Activated naive CD4-positive, alpha-beta T cell treated with anti-CD3 and anti-CD28 coated beads, Interleukin-2, amount 50 U/mL, for 24 hours (primary cell): ENCODE data around the gene ZNF862.

Experiments
- H3K27ac Mint-ChIP-seq: one replicate; pipeline ENCODE4 v1.8.0; 2021; ENCODE audit warnings: mild to moderate bottlenecking, mixed read lengths
- H3K27me3 Mint-ChIP-seq: one replicate; pipeline ENCODE4 v1.8.0; 2021; ENCODE audit warnings: mixed read lengths
- H3K36me3 Mint-ChIP-seq: one replicate; pipeline ENCODE4 v1.8.0; 2021; ENCODE audit warnings: mixed read lengths
- H3K4me1 Mint-ChIP-seq: one replicate; pipeline ENCODE4 v1.8.0; 2021; ENCODE audit warnings: mixed read lengths
- H3K4me3 Mint-ChIP-seq: one replicate; pipeline ENCODE4 v1.8.0; 2021; ENCODE audit warnings: mild to moderate bottlenecking, mixed read lengths
- H3K9me3 Mint-ChIP-seq: one replicate; pipeline ENCODE4 v1.8.0; 2021; ENCODE audit warnings: mixed read lengths

The ZNF862 gene

GRCh38 chr7:149861728-149862045 lies 23.5 kb downstream of the ZNF862 start:
- no peaks in the 10 kb centered on the region for H3K9me3 Mint-ChIP-seq
- no peak overlapping the region for H3K27ac Mint-ChIP-seq
- H3K4me1 Mint-ChIP-seq, result peaks cover 59% of the 10 kb centered on the region
- H3K4me3 Mint-ChIP-seq, result no peak overlapping the region
- peaks cover 10% of the 10 kb centered on the region for H3K36me3 Mint-ChIP-seq
- H3K27me3 Mint-ChIP-seq, result no peaks in the 10 kb centered on the region

DNA sequence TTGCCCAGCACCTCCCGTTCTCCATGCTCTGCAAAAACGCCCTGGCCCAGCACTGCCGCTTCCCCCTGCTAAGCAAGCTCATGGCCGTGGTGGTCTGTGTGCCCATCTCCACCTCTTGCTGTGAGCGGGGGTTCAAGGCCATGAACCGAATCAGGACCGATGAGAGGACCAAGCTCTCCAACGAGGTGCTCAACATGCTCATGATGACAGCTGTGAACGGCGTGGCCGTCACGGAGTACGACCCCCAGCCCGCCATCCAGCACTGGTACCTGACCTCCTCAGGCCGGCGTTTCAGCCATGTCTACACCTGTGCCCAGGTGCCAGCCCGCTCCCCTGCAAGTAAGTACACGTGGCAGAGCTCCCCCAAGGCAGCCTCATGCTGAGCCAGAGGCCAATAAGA lies 24.0 kb downstream of the ZNF862 start:
- Mint-ChIP-seq H3K27me3 (no peaks in the 10 kb centered on the region), H3K4me1 (peaks cover 59% of the 10 kb centered on the region), H3K27ac (no peak overlapping the region)

DNA sequence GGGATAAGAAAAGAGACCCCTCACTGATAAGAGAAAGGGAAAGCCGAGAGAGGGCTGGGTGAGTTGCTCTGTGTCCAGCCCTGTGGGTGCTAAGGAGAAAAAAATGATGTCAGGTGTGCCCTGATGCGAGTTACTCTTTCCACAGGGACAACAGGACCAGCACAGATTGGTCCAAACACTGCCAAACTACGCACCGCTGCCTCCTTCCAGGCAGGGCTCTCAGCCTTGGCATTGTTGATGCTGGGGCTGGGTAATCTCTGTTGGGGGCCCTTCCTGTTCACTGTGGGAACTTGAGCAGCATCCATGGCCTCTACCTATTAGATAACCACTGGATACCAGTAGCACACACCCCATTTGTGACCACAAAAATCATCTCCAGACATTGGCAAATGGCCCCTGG lies 25.3 kb downstream of the ZNF862 start:
- peak overlapping the region; percentile 30 for H3K27ac Mint-ChIP-seq

More for the DNA sequence above, 24.0 kb downstream of the ZNF862 start:
- Mint-ChIP-seq H3K4me3 (no peak overlapping the region), H3K36me3 (peaks cover 10% of the 10 kb centered on the region), H3K9me3 (no peaks in the 10 kb centered on the region)

GRCh38 chr7:149864023-149864422 lies 25.8 kb downstream of the ZNF862 start:
- no peaks in the 10 kb centered on the region for H3K27me3 Mint-ChIP-seq
- peaks cover 63% of the 10 kb centered on the region for H3K4me1 Mint-ChIP-seq
- no peaks in the 10 kb centered on the region for H3K9me3 Mint-ChIP-seq
- peak overlapping the region; percentile 30 for H3K27ac Mint-ChIP-seq
- H3K36me3 Mint-ChIP-seq, result peaks cover 9% of the 10 kb centered on the region
- H3K4me3 Mint-ChIP-seq, result peak overlapping the region; percentile 19

More for the DNA sequence above, 25.3 kb downstream of the ZNF862 start:
- Mint-ChIP-seq H3K27me3 (no peaks in the 10 kb centered on the region), H3K9me3 (no peaks in the 10 kb centered on the region), H3K4me1 (peaks cover 59% of the 10 kb centered on the region), H3K36me3 (peaks cover 10% of the 10 kb centered on the region), H3K4me3 (no peak overlapping the region)

- Mint-ChIP-seq H3K4me1 (peaks cover 70% of the 10 kb centered on the region), H3K36me3 (peaks cover 5% of the 10 kb centered on the region), H3K27me3 (no peaks in the 10 kb centered on the region), H3K9me3 (no peaks in the 10 kb centered on the region), H3K4me3 (no peak overlapping the region), H3K27ac (peak overlapping the region; percentile 94)
Observed at GRCh38 chr7:149864751-149865150, 26.6 kb downstream of the ZNF862 start.

DNA sequence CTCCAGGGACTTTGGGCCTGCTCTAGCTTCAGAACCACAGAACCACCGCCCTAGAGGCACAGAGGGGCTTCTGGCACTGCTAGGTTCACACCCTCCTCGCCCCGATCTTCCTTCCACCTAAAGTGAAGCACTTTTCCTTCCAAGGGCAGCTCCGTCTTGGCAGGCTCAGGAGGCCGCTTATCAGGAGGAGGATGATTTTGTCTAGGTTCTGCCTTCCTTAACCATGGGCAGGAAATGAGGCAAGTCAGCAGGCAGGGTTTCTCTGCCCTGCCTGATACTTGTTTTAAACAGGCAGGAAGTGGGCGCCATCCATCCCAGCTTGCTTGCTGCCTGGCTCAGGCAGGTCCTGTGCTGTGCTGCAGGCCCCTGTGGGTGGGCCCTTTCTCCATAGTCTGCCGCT lies 27.3 kb downstream of the ZNF862 start:
- peaks cover 3% of the 10 kb centered on the region for H3K36me3 Mint-ChIP-seq
- H3K27me3 Mint-ChIP-seq, result no peaks in the 10 kb centered on the region
- no peaks in the 10 kb centered on the region for H3K9me3 Mint-ChIP-seq
- peak overlapping the region; percentile 94 for H3K27ac Mint-ChIP-seq
- H3K4me1 Mint-ChIP-seq, result peaks cover 77% of the 10 kb centered on the region
- peak overlapping the region; percentile 15 for H3K4me3 Mint-ChIP-seq

DNA sequence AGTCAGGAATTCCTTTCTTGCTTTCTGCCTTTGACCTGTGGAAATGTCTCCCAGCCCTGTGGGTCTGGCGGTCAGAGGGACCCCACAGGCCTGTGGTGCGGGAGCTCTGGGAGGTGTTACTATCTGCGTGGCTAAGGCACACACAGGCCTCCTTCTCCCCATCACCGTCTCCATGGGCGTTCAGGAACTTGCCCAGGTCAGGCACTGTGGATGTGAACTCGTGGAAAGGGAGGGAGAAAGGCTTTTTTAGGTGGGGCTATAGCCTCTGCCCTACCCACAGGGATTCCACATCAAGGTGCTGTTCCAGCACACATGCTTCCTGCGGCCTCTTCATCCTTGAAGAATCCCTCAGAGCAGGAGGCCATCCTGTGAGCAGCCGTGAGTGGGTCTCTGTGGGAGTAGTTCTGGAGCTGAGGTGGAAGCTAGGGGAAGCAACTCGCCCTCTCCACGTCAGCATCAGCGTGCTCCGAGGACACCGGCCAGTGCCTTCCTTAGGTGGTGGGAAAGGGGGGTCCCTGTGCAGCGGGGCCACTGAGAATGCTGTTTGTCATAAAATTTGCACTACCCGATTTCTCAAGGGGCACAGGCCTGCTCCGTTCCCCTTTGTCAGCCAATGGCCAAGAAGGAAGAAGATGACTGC lies 28.1 kb downstream of the ZNF862 start:
- peaks cover 85% of the 10 kb centered on the region for H3K4me1 Mint-ChIP-seq

GRCh38 chr7:149866779-149867447 lies 28.7 kb downstream of the ZNF862 start:
- Mint-ChIP-seq H3K27ac (peak overlapping the region; percentile 94), H3K4me3 (peak overlapping the region; percentile 8)

More for the DNA sequence above, 28.1 kb downstream of the ZNF862 start:
- H3K27ac Mint-ChIP-seq, result peak overlapping the region; percentile 94
- H3K4me3 Mint-ChIP-seq, result peak overlapping the region; percentile 61
- H3K27me3 Mint-ChIP-seq, result no peaks in the 10 kb centered on the region
- no peaks in the 10 kb centered on the region for H3K9me3 Mint-ChIP-seq
- no peaks in the 10 kb centered on the region for H3K36me3 Mint-ChIP-seq

DNA sequence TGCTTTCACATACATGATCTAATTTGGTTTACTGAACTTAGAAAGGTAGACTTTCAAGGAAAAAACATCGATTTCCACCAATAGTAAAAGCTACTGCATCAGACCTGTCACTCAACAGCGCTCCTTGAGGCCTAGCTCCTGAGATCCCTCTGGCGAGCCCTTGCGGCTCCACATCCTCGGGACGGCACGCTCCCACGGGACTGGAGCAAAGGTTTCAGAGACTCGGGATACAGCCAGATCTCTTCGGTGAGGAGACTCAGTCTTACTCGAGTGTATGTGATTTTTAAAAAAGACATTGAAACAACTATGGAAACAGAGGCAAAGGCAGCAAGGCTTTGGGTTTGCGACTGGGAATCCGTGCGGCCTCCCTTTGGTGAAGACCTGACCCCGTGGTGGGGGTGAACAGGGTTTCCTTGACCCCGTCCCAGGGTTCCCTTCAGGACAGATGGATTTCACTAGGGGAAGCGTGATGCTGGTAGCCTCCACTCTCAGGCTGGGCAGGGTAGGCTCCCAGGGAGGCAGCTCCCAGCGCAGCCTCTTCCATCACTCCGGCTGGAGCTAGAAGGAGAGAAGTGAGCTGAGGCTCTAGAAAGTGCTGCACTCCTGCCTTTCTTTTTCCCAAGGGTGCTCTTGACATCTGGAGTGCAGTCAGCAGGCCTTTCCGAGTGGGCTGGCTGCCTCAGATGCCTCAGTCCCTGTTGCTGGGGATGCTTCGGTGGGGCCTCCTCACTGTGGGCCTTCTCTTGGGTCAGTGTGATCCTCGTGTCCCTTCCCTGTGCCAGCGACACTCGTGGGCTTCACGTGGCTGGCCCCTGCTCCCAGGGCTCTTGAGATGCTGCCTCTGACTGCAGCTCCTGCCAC lies 29.8 kb downstream of the ZNF862 start:
- Mint-ChIP-seq H3K36me3 (no peaks in the 10 kb centered on the region), H3K27me3 (no peaks in the 10 kb centered on the region), H3K9me3 (no peaks in the 10 kb centered on the region), H3K4me3 (peak overlapping the region; percentile 52), H3K4me1 (peaks cover 96% of the 10 kb centered on the region), H3K27ac (peak overlapping the region; percentile 94)

More at GRCh38 chr7:149866779-149867447, 28.7 kb downstream of the ZNF862 start:
- H3K9me3 Mint-ChIP-seq, result no peaks in the 10 kb centered on the region
- no peaks in the 10 kb centered on the region for H3K36me3 Mint-ChIP-seq
- no peaks in the 10 kb centered on the region for H3K27me3 Mint-ChIP-seq
- H3K4me1 Mint-ChIP-seq, result peaks cover 92% of the 10 kb centered on the region

DNA sequence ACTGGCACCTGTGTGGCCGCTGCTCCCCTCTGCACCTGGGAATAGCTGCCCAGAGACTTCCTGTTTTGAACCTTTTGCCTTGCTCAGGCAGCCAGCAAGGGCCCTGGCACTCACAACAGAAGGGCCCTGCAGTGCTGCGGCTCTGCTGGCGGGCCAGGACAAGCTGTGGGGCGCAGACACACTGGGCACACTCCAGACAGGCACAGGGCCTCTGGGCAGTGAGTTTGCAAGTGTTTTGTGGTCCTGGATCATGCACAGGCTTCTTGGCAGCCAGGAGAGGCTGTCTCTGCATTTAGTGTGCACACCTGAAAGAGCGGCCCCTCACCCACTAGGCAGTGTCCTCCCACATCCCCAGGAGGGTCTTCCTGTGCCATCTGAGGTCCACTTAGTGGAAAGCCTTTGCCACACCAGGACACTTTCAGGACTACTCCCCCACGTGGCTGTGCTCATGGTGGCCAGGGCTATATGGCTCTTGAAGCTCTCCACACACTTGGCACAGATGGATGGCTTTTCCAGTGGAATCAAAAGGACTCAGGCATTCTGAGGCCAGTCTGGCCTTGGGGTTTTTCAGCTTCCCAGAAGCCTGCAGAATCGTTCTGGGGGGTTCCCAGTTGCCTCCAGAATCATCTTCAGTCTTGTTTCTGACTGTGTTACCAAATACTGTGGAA lies 30.6 kb downstream of the ZNF862 start:
- peak overlapping the region; percentile 91 for H3K27ac Mint-ChIP-seq
- H3K4me1 Mint-ChIP-seq, result peaks cover 88% of the 10 kb centered on the region
- peak overlapping the region; percentile 52 for H3K4me3 Mint-ChIP-seq
- H3K9me3 Mint-ChIP-seq, result no peaks in the 10 kb centered on the region
- no peaks in the 10 kb centered on the region for H3K27me3 Mint-ChIP-seq
- no peaks in the 10 kb centered on the region for H3K36me3 Mint-ChIP-seq

GRCh38 chr7:149869291-149869650 lies 31.1 kb downstream of the ZNF862 start:
- H3K4me3 Mint-ChIP-seq, result peak overlapping the region; percentile 79

GRCh38 chr7:149869867-149870266 lies 31.7 kb downstream of the ZNF862 start:
- Mint-ChIP-seq H3K4me1 (peaks cover 86% of the 10 kb centered on the region), H3K27ac (peak overlapping the region; percentile 96), H3K4me3 (peak overlapping the region; percentile 79), H3K27me3 (no peaks in the 10 kb centered on the region), H3K36me3 (no peaks in the 10 kb centered on the region), H3K9me3 (no peaks in the 10 kb centered on the region)

More at GRCh38 chr7:149869291-149869650, 31.1 kb downstream of the ZNF862 start:
- Mint-ChIP-seq H3K27me3 (no peaks in the 10 kb centered on the region), H3K4me1 (peaks cover 85% of the 10 kb centered on the region), H3K27ac (peak overlapping the region; percentile 96), H3K36me3 (no peaks in the 10 kb centered on the region), H3K9me3 (no peaks in the 10 kb centered on the region)

GRCh38 chr7:149870274-149870673 lies 32.1 kb downstream of the ZNF862 start:
- Mint-ChIP-seq H3K4me1 (peaks cover 86% of the 10 kb centered on the region), H3K9me3 (no peaks in the 10 kb centered on the region), H3K27me3 (no peaks in the 10 kb centered on the region), H3K36me3 (no peaks in the 10 kb centered on the region), H3K27ac (peak overlapping the region; percentile 96), H3K4me3 (peak overlapping the region; percentile 79)

DNA sequence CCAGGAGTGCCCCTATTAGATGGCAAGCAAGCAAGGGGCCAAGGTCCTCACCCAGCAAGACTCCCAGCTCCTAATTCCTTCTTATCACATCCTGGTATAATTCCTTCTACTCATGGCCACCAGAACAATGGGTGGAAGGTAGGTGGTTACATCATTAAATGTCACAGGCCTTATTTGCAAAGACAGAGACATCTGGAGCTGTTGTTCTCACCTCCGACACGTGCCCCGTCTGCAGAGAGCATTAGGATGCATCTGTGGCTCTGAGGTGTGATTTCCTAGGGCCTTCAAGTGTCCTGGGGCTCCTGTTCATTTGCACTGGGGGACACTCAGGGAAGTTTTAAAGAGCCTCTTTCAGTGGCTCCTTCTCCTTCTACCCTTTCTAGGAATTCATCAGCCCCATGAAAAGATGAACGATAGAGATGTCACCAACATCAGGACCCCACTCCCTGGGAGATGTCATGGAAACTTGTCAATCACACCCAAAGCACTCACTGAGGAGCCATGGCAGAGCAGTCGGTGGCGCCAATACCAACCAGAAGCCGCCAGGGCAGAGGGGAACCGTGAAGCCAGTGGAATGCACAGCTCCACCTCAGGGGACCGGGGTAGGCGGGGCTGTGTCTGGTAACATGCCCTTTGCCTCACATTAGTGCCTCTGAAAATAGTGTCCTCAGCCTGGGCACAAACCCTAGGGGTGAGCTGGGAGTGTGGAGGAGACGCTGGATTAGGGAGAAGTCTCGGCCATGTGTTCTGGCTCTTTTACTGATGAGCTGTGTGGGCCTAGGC lies 32.7 kb downstream of the ZNF862 start:
- peaks cover 86% of the 10 kb centered on the region for H3K4me1 Mint-ChIP-seq
- no peaks in the 10 kb centered on the region for H3K36me3 Mint-ChIP-seq
- peak overlapping the region; percentile 23 for H3K4me3 Mint-ChIP-seq
- no peaks in the 10 kb centered on the region for H3K9me3 Mint-ChIP-seq
- peak overlapping the region; percentile 96 for H3K27ac Mint-ChIP-seq
- H3K27me3 Mint-ChIP-seq, result no peaks in the 10 kb centered on the region

DNA sequence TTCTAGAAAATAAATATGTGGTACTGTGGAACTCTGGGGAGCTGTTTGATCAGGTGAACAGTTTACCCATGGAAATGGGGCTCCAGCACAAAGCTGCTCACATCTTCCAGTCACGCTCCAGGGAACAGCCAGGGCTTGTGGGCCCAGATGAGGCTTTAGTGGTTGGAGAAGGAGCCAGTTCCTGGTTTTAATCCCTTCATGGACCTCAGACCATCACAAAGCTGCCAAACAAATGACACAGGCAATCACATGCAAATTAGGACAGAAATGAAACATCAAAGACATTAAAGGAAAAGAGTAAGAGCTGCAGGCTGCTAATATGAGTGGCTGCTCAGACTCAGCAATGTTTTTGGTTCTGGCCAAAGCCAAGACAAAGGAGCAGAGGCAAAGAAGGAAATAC lies 33.4 kb downstream of the ZNF862 start:
- Mint-ChIP-seq H3K9me3 (no peaks in the 10 kb centered on the region), H3K27ac (peak overlapping the region; percentile 89), H3K4me1 (peaks cover 83% of the 10 kb centered on the region), H3K36me3 (no peaks in the 10 kb centered on the region), H3K27me3 (no peaks in the 10 kb centered on the region), H3K4me3 (peak overlapping the region; percentile 59)
